Heart right ventricle (tissue), 16 donors: ENCODE results near the gene DOCK1. TPM values are rescaled to one million over a fixed set of nuclear protein-coding genes. Genes with fewer than 3 reads are reported as not detected.
"Not testable (repeated sequence)": the region's sequence is repeated elsewhere in the genome, so short reads cannot be mapped to it uniquely, and the experiment has no call there.

Experiments
- ATAC-seq, 8 donors: fragments of 200-7000 bp; cut with Tn5 transposase; one replicate each; pipeline ENCODE4 v1.9.1; 2020; ENCODE audit warnings: mild to moderate bottlenecking in 8 of 8, moderate library complexity in 8 of 8, moderate number of reproducible peaks in 1 of 8
- DNase-seq, 2 donors: peaks; one replicate each; pipeline ENCODE4 v3.0.0-alpha.2; 2020
- H3K27ac ChIP-seq, 10 donors: fragments of 200-600 bp; sonication (generic) in 2 of 10; one replicate each; pipeline versions ENCODE4 v1.5.0 to v1.8.0; 2020 to 2022; ENCODE audit warnings: mild to moderate bottlenecking in 3 of 10
- H3K27me3 ChIP-seq, 7 donors: fragments of 200-600 bp; one replicate each; pipeline ENCODE4 v1.8.0; 2021 to 2022; ENCODE audit warnings: mild to moderate bottlenecking in 2 of 7
- H3K36me3 ChIP-seq, 9 donors: fragments of 200-600 bp; sonication (generic) in 1 of 9; one replicate each; pipeline versions ENCODE4 v1.5.0 to v1.8.0; 2020 to 2022; ENCODE audit warnings: mild to moderate bottlenecking in 2 of 9
- H3K4me1 ChIP-seq, 9 donors: fragments of 200-600 bp; sonication (generic) in 1 of 9; one replicate each; pipeline versions ENCODE4 v1.5.0 to v1.8.0; 2020 to 2022; ENCODE audit warnings: mild to moderate bottlenecking in 4 of 9
- H3K4me3 ChIP-seq, 10 donors: fragments of 200-600 bp; sonication (generic) in 2 of 10; one replicate each; pipeline versions ENCODE4 v1.5.0 to v1.8.0; 2020 to 2022; ENCODE audit warnings: mild to moderate bottlenecking in 7 of 10, moderate library complexity in 2 of 10
- H3K9me3 ChIP-seq, 11 donors: fragments of 200-600 bp in 10 of 11; sonication (generic) in 2 of 11; one replicate each; pipeline versions ENCODE4 v1.5.0 to v1.8.0; 2013 to 2022; ENCODE audit warnings: mild to moderate bottlenecking in 2 of 11, control low read depth in 1 of 11, moderate library complexity in 1 of 11
- WGBS, 2 donors: extraction: QIAGEN DNeasy Blood & Tissue Kit; methylation state at CpG; one replicate each; pipeline ENCODE4 v1.1.7; 2013; ENCODE audit warnings: inconsistent platforms in 1 of 2; 5-methylcytosine and 5-hydroxymethylcytosine counted together
- intact Hi-C, 10 donors: fragments of 100-400 bp; cut with DNase I; formaldehyde crosslinking; loops; one replicate each; pipeline versions ENCODE4 v1.11.1 to v1.14.2; 2022
- polyA plus RNA-seq, 2 donors: library from polyadenylated mRNA; stranded (reverse); fragments of 200-250 nt; gene quantifications; one replicate each; pipeline ENCODE4 v1.2.3, GENCODE V29; 2013
- total RNA-seq, 10 donors: library from RNA; stranded (reverse); fragmentation: NEBNext Ultra II Directional in 3 of 10; extraction: Animal tissue kit (Norgen Biotek cat#: 25700) in 3 of 10; gene quantifications; one replicate each; pipeline versions ENCODE4 v1.2.1 to v1.2.4, GENCODE V29; 2021 to 2023
- TF ChIP-seq, protein P1 (sequence below), 9 donors: fragments of 200-600 bp; sonication (generic) in 2 of 9; IDR thresholded peaks; one replicate each; pipeline versions ENCODE4 v1.5.0 to v1.8.0; 2021 to 2022; ENCODE audit warnings: antibody characterized with exemption in 9 of 9, mild to moderate bottlenecking in 5 of 9, moderate library complexity in 1 of 9
- donor health status: Arrhythmogenic right ventricular cardiomyopathy.
- donor health status: ischemic (EF 13 %, LVEDD 7.1; RV severe dilation, severe dysfunction).
- donor health status: healthy with polysubstance abuse.
- donor health status: DM: no; HTN: yes; CAD: no.
- donor health status: DM: no; HTN: no; CAD: no.
- donor health status: ischemic (EF 25% LVEDD 6.9; RV normal size, moderate dysfunction).
- donor health status: ischemic (EF 25% LVEDD 5.7; RV mildly dilated, moderate dysfunction).
- donor health status: healthy.
- donor health status: DM: yes; HTN: yes; CAD: no.
- donor health status: Ischemic cardiomyopathy.
- donor health status: ischemic (EF 35%, LVEDD 5.7; RV mildly dilated, moderate dysfunction).
- donor health status: nonischemic (EF 11% LVEDD 7.7; RV severe dilation, severe dysfunction).
- donor health status: DM: yes; HTN: yes; CAD: no.
- donor health status: PGD.
- donor health status: ischemic (EF 29% LVEDD 5.4; RV normal size, mild dysfunction).
- donor health status: nonischemic (EF 23%, LVEDD 6.1; RV moderate dilation, normal function).

The DOCK1 gene
- total and polyA plus RNA-seq, 12 donors, result 7.8 to 26.7 (median 19.8) TPM

DNA sequence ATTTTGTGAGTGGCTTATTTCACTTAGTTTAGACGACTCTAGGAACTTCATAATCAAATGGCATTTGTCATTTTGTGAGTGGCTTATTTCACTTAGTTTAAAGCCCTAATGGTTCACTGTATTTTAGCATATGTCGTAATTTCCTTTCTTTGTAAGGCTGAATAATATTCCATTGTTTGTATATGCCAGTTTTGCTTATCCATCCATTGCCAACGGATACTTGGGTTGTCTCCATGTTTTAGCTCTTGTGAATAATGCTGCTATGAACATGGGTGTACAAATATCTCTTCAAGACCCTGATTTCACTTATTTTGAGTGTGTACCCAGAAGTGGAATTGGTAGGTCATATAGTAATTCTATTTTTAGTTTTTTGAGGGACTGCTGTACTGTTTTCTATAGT, 31.8 kb downstream of the DOCK1 start:
- TF ChIP-seq, protein P1, sequence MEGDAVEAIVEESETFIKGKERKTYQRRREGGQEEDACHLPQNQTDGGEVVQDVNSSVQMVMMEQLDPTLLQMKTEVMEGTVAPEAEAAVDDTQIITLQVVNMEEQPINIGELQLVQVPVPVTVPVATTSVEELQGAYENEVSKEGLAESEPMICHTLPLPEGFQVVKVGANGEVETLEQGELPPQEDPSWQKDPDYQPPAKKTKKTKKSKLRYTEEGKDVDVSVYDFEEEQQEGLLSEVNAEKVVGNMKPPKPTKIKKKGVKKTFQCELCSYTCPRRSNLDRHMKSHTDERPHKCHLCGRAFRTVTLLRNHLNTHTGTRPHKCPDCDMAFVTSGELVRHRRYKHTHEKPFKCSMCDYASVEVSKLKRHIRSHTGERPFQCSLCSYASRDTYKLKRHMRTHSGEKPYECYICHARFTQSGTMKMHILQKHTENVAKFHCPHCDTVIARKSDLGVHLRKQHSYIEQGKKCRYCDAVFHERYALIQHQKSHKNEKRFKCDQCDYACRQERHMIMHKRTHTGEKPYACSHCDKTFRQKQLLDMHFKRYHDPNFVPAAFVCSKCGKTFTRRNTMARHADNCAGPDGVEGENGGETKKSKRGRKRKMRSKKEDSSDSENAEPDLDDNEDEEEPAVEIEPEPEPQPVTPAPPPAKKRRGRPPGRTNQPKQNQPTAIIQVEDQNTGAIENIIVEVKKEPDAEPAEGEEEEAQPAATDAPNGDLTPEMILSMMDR (IDR thresholded peaks at IDR 0.05), result no peak
- WGBS, 2 donors, result 75 to 81% methylated on average over 3 of the region's 3 CpGs
- DNase-seq, result no peak
- intact Hi-C loops, result no loop called here
- H3K36me3 ChIP-seq, result no peaks in the 10 kb centered on the region
- peaks cover 0 to 33% (median 10%) of the 10 kb centered on the region in 9 donors for H3K4me1 ChIP-seq
- no peak overlapping the region for H3K4me3 ChIP-seq
- no peak overlapping the region for H3K27ac ChIP-seq
- ATAC-seq, result peak in 1 of 8 donors; percentile 24
- H3K9me3 ChIP-seq, result no peaks in the 10 kb centered on the region
- H3K27me3 ChIP-seq, result no peaks in the 10 kb centered on the region

DNA sequence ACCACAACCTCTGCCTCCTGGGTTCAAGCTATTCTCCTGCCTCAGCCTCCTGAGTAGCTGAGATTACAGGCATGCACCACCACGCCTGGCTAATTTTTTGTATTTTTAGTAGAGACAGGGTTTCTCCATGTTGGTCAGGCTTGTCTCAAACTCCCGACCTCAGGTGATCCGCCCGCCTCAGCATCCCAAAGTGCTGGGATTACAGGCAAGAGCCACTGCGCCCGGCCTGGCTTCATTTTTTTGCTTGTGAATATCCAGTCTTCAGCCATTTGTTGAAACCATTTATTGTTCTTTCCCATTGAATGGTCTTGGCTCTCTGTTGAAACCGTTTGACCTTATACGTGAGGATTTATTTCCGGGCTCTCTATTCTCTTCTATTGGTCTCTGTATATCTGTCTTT, 32.9 kb downstream of the DOCK1 start:
- peaks cover 0 to 22% (median 8%) of the 10 kb centered on the region in 9 donors for H3K4me1 ChIP-seq
- 97 to 99% methylated on average over 9 of the region's 9 CpGs for WGBS, 2 donors
- H3K27me3 ChIP-seq, intact Hi-C loops, DNase-seq, H3K9me3 ChIP-seq, H3K27ac ChIP-seq, H3K36me3 ChIP-seq, H3K4me3 ChIP-seq, ATAC-seq: not testable (repeated sequence)

DNA sequence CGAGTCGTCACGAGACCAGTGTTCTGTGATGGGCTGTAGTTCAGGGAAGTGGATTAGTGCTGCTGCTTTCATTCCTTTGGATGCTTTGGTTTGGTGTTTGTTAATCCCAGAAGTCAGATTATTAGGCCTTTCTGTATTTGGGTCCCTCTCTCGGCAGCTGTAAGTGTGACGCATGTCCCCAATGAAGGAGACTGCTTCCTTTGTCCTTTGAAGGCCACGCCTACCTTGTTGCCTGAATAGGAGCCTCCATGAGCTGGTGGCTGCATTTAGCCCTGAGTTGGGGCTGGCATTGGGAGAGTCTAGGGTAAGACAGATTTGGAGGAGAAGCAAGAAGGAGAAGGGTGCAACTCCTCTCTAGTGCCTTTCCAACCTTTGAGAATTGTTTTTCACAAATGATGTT, 34.5 kb downstream of the DOCK1 start:
- TF ChIP-seq, protein P1 (IDR thresholded peaks at IDR 0.05), result no peak
- intact Hi-C loops, result no loop called here
- no peaks in the 10 kb centered on the region for H3K36me3 ChIP-seq
- H3K4me3 ChIP-seq, result no peak overlapping the region
- H3K27me3 ChIP-seq, result no peaks in the 10 kb centered on the region
- no peaks in the 10 kb centered on the region for H3K9me3 ChIP-seq
- WGBS, 2 donors, result 88 to 89% methylated on average over 6 of the region's 6 CpGs
- no peak overlapping the region for H3K27ac ChIP-seq
- peak in 2 of 8 donors; percentile 25 to 61 for ATAC-seq
- no peak for DNase-seq
- H3K4me1 ChIP-seq, result peaks cover 0 to 19% (median 8%) of the 10 kb centered on the region in 9 donors

DNA sequence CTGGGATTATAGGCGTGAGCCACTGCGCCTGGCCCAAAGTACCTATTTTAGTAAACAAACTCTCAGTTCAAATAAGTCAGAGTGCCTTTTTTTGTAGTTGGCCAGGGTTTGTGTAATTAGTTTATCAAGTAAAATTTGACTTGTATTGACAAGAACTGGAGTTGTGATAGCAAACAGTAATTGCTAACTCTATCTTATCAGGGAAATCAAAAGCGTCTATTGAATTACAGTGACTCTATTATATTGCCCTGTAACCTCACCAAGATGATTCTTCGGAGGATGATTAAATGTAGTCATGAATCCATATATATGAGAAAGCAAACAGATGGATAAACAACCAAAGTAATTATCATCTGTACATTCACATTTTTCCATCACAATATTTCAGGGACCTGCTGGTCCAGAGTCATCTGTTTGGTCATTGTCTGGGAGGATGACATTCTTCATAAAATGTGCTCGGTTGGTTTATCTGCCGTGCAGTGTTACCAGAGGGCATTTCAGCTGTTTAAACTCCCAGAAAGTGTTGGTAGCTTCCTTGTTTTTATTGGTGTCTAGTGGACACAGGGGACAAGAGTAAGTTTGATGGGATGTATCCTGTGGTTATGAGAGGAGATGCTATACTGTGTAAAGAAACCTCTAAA, 35.6 kb downstream of the DOCK1 start:
- H3K27ac ChIP-seq, result no peak overlapping the region
- ATAC-seq, result no peak
- DNase-seq, result no peak
- 93 to 96% methylated on average over 6 of the region's 6 CpGs for WGBS, 2 donors
- H3K4me1 ChIP-seq, result peaks cover 0 to 9% (median 2%) of the 10 kb centered on the region in 9 donors
- no peaks in the 10 kb centered on the region for H3K36me3 ChIP-seq
- no peak overlapping the region for H3K4me3 ChIP-seq
- H3K27me3 ChIP-seq, result no peaks in the 10 kb centered on the region
- H3K9me3 ChIP-seq, result no peaks in the 10 kb centered on the region
- intact Hi-C loops, result no loop called here
- TF ChIP-seq, protein P1 (IDR thresholded peaks at IDR 0.05), result no peak

DNA sequence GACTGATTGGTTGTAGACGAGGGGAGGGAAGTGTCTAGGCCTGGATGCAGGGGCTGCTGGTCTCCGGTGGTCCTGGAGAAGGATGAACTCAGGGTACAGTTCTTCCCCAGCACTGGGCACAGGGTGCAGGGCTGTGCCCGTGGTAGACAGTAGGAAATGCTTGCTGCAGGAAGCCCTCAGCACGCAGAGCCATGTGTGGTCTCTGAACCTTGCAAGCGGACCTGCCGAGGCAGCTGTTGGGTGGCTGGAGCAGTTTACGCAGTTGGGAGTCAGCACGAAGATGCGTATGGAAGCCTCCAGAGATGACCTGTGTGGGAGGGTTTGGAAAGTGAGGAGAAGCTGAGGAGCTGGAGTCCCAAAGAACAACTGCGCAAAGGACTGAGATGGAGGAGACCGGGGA, 39.0 kb downstream of the DOCK1 start:
- ATAC-seq (no peak), DNase-seq (no peak)
- WGBS, 2 donors, result 92 to 94% methylated on average over 11 of the region's 11 CpGs
- H3K4me3 ChIP-seq, result no peak overlapping the region
- H3K27me3 ChIP-seq, result no peaks in the 10 kb centered on the region
- H3K4me1 ChIP-seq, result peaks cover 0 to 4% (median 0%) of the 10 kb centered on the region in 9 donors
- no peaks in the 10 kb centered on the region for H3K9me3 ChIP-seq
- H3K27ac ChIP-seq, result no peak overlapping the region
- TF ChIP-seq, protein P1 (IDR thresholded peaks at IDR 0.05), result no peak
- intact Hi-C loops, result no loop called here
- peaks cover 0 to 3% (median 0%) of the 10 kb centered on the region in 9 donors for H3K36me3 ChIP-seq
